CD14-positive monocyte (primary cell): ENCODE data around the gene NBAS. TPM values are rescaled to one million over a fixed set of nuclear protein-coding genes. Genes with fewer than 3 reads are reported as not detected.

ENCODE experiments used
- DNase-seq, 3 donors: peaks; one replicate each; pipeline ENCODE4 v3.0.0-alpha.2; 2011 to 2022
- H2AFZ ChIP-seq: 2 replicates; pipeline ENCODE4 v1.6.0; 2012; ENCODE audit warnings: mild to moderate bottlenecking, low read depth, low read length, inconsistent platforms; ENCODE audit not compliant: insufficient read depth, poor library complexity, severe bottlenecking
- H3K27ac ChIP-seq, 2 donors: 1 replicate in 1 of 2; 2 replicates in 1 of 2; pipeline ENCODE4 v1.5.1; 2012 to 2013; ENCODE audit warnings: low read length in 2 of 2, control low read depth in 1 of 2, inconsistent platforms in 1 of 2, low read depth in 1 of 2, mild to moderate bottlenecking in 1 of 2
- H3K27me3 ChIP-seq, 2 donors: one replicate each; pipeline versions ENCODE4 v1.6.0 to v1.6.1; 2011 to 2013; ENCODE audit warnings: low read length in 2 of 2; ENCODE audit not compliant: control insufficient read depth in 2 of 2, insufficient read depth in 2 of 2
- H3K36me3 ChIP-seq, 2 donors: replicated peaks in 1 of 2; 1 replicate in 1 of 2; 2 replicates in 1 of 2; pipeline versions ENCODE4 v1.5.1 to v1.6.1; 2012 to 2013; ENCODE audit warnings: low read length in 2 of 2, control low read depth in 1 of 2, inconsistent platforms in 1 of 2, mild to moderate bottlenecking in 1 of 2; ENCODE audit not compliant: insufficient read depth in 2 of 2, control insufficient read depth in 1 of 2
- H3K4me1 ChIP-seq, 2 donors: 1 replicate in 1 of 2; 2 replicates in 1 of 2; pipeline versions ENCODE4 v1.5.1 to v1.6.1; 2012 to 2013; ENCODE audit warnings: low read length in 2 of 2, control low read depth in 1 of 2, inconsistent platforms in 1 of 2, mild to moderate bottlenecking in 1 of 2, moderate library complexity in 1 of 2; ENCODE audit not compliant: insufficient read depth in 2 of 2, control insufficient read depth in 1 of 2
- H3K4me2 ChIP-seq: replicated peaks from 2 replicates; pipeline ENCODE3; 2012; ENCODE audit warnings: low read length, moderate library complexity, mild to moderate bottlenecking; ENCODE audit not compliant: poor library complexity, severe bottlenecking; ENCODE audit errors: extremely low read depth
- H3K4me3 ChIP-seq, 3 experiments: fragments of 200-600 bp in 1 of 3; sonication (generic) in 1 of 3; replicated peaks in 1 of 3; 1 replicate in 2 of 3; 2 replicates in 1 of 3; pipeline ENCODE4 v1.5.1; 2011 to 2013; ENCODE audit warnings: low read length in 3 of 3, mild to moderate bottlenecking in 3 of 3, control low read depth in 2 of 3, low read depth in 2 of 3, inconsistent platforms in 1 of 3, moderate library complexity in 1 of 3
- H3K79me2 ChIP-seq: 2 replicates; pipeline ENCODE4 v1.6.0; 2012; ENCODE audit warnings: mild to moderate bottlenecking, control low read depth, inconsistent platforms, low read length, moderate library complexity; ENCODE audit not compliant: insufficient read depth
- H3K9ac ChIP-seq: 2 replicates; pipeline ENCODE4 v1.6.0; 2017; ENCODE audit warnings: low read length, mild to moderate bottlenecking; ENCODE audit not compliant: insufficient read depth, poor library complexity, severe bottlenecking
- H3K9me3 ChIP-seq, 2 donors: replicated peaks in 1 of 2; 1 replicate in 1 of 2; 2 replicates in 1 of 2; pipeline versions ENCODE4 v1.5.1 to v1.6.1; 2012 to 2013; ENCODE audit warnings: low read length in 2 of 2, control low read depth in 1 of 2; ENCODE audit not compliant: control insufficient read depth in 1 of 2, insufficient read depth in 1 of 2
- H4K20me1 ChIP-seq: 2 replicates; pipeline ENCODE4 v1.6.0; 2012; ENCODE audit warnings: mild to moderate bottlenecking, low read length, control low read depth, moderate library complexity; ENCODE audit not compliant: insufficient read depth
- H3K27ac Mint-ChIP-seq, 7 donors: one replicate each; pipeline ENCODE4 v1.8.0; 2020; ENCODE audit warnings: mild to moderate bottlenecking in 7 of 7, mixed read lengths in 7 of 7, moderate library complexity in 6 of 7, inconsistent platforms in 2 of 7
- H3K27me3 Mint-ChIP-seq, 3 donors: one replicate each; pipeline ENCODE4 v1.8.0; 2021 to 2022; ENCODE audit warnings: low read depth in 3 of 3, mild to moderate bottlenecking in 3 of 3, mixed read lengths in 3 of 3, moderate library complexity in 3 of 3, inconsistent platforms in 1 of 3
- H3K36me3 Mint-ChIP-seq, 2 donors: one replicate each; pipeline ENCODE4 v1.8.0; 2020; ENCODE audit warnings: mixed read lengths in 2 of 2, inconsistent platforms in 1 of 2, mild to moderate bottlenecking in 1 of 2
- H3K4me1 Mint-ChIP-seq: one replicate; pipeline ENCODE4 v1.8.0; 2020; ENCODE audit warnings: mild to moderate bottlenecking, mixed read lengths
- H3K4me3 Mint-ChIP-seq, 2 donors: one replicate each; pipeline ENCODE4 v1.8.0; 2020; ENCODE audit warnings: mild to moderate bottlenecking in 2 of 2, mixed read lengths in 2 of 2, moderate library complexity in 1 of 2
- H3K9me3 Mint-ChIP-seq, 7 donors: one replicate each; pipeline ENCODE4 v1.8.0; 2020 to 2022; ENCODE audit warnings: mixed read lengths in 7 of 7, mild to moderate bottlenecking in 6 of 7, moderate library complexity in 6 of 7, inconsistent platforms in 2 of 7
- CTCF ChIP-seq: fragments of 200-600 bp; IDR thresholded peaks from one replicate; pipeline ENCODE4 v1.8.0; 2022; ENCODE audit warnings: antibody characterized with exemption, mild to moderate bottlenecking
- WGBS: methylation state at CpG from one replicate; pipeline ENCODE4 v1.1.5; 2013; ENCODE audit warnings: missing lambda C conversion rate; ENCODE audit not compliant: insufficient coverage; 5-methylcytosine and 5-hydroxymethylcytosine counted together
- intact Hi-C, 2 donors: fragments of 100-400 bp; cut with micrococcal nuclease; formaldehyde crosslinking; loops; one replicate each; pipeline versions ENCODE4 v1.15.0 to v1.15.1; 2023
- polyA plus RNA-seq, 3 donors: library from polyadenylated mRNA; depleted of rRNA in 1 of 3; unstranded in 2 of 3; stranded (reverse) in 1 of 3; fragments of 300-500 nt in 2 of 3; fragments of >200 nt in 1 of 3; fragmentation: Illumina TruSeq in 2 of 3; gene quantifications; 1 replicate in 2 of 3; 2 replicates in 1 of 3; pipeline ENCODE4 v1.2.3, GENCODE V29; 2012 to 2021

The NBAS gene
- polyA plus RNA-seq, 3 donors = 8.9 to 10.9 (median 8.9) TPM

GRCh38 chr2:15391751-15392150, 169.4 kb downstream of the NBAS start:
- H3K4me2 ChIP-seq = no peak overlapping the region
- H3K27me3 ChIP-seq = no peaks in the 10 kb centered on the region
- H3K27ac ChIP-seq = no peak overlapping the region
- H3K4me3 ChIP-seq = no peak overlapping the region
- H4K20me1 ChIP-seq = no peaks in the 10 kb centered on the region
- H3K4me1 Mint-ChIP-seq = no peaks in the 10 kb centered on the region
- DNase-seq = no peak
- no peak overlapping the region for H3K9ac ChIP-seq
- no peak overlapping the region for H3K4me3 Mint-ChIP-seq
- TF ChIP-seq CTCF = no peak
- no peak overlapping the region for H2AFZ ChIP-seq
- H3K36me3 ChIP-seq = peaks cover 19 to 54% of the 10 kb centered on the region in 2 donors
- peaks cover 0 to 6% (median 4%) of the 10 kb centered on the region in 7 donors for H3K9me3 Mint-ChIP-seq
- peaks cover 0 to 2% (median 0%) of the 10 kb centered on the region in 3 donors for H3K27me3 Mint-ChIP-seq
- WGBS = no CpG with 5 or more reads among the region's 1 CpG
- no peak overlapping the region for H3K27ac Mint-ChIP-seq
- no peaks in the 10 kb centered on the region for H3K4me1 ChIP-seq
- intact Hi-C loops = no loop called here
- H3K36me3 Mint-ChIP-seq = peaks cover 43 to 51% of the 10 kb centered on the region in 2 donors
- H3K79me2 ChIP-seq = no peaks in the 10 kb centered on the region
- H3K9me3 ChIP-seq = no peaks in the 10 kb centered on the region

DNA sequence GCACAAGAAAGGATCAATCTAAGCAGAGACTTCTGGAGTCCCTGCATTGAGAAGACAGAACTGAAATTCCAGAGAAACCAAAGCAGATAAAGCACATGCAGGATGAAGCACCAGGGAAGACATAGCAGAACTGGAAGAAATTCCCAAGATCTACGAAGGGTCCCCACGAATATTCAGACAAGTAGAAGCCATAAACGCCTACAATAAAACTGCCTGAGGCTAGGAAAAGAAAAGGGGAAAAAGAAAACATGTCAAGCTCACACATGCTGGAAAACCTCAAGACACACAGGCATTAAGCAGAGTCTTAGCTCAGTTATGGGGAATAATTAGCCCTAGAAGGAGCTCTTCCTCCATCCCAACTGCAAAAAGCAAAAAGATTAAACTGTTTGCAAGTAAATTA, 171.2 kb downstream of the NBAS start:
- DNase-seq = no peak
- Mint-ChIP-seq H3K4me1 (no peaks in the 10 kb centered on the region), H3K9me3 (peaks cover 0 to 6% (median 4%) of the 10 kb centered on the region in 7 donors), H3K36me3 (peaks cover 53 to 55% of the 10 kb centered on the region in 2 donors), H3K27me3 (peaks cover 0 to 2% (median 0%) of the 10 kb centered on the region in 3 donors), H3K27ac (no peak overlapping the region), H3K4me3 (no peak overlapping the region)
- H2AFZ ChIP-seq = no peak overlapping the region
- H3K36me3 ChIP-seq = peaks cover 14 to 62% of the 10 kb centered on the region in 2 donors
- no peaks in the 10 kb centered on the region for H3K4me1 ChIP-seq
- TF ChIP-seq CTCF = no peak
- no peak overlapping the region for H3K27ac ChIP-seq
- no peaks in the 10 kb centered on the region for H3K79me2 ChIP-seq
- no peaks in the 10 kb centered on the region for H4K20me1 ChIP-seq
- H3K4me3 ChIP-seq = no peak overlapping the region
- H3K4me2 ChIP-seq = no peak overlapping the region
- no CpG with 5 or more reads among the region's 3 CpGs for WGBS
- H3K9me3 ChIP-seq = no peaks in the 10 kb centered on the region
- no peak overlapping the region for H3K9ac ChIP-seq
- intact Hi-C loops = no loop called here
- H3K27me3 ChIP-seq = no peaks in the 10 kb centered on the region
